HG03135 (cell line): ENCODE data around the gene HNRNPCL4.
"Not testable (repeated sequence)": the region's sequence is repeated elsewhere in the genome, so short reads cannot be mapped to it uniquely, and the experiment has no call there.

Source experiments
- ATAC-seq: cut with Tn5 transposase; IDR thresholded peaks from one replicate; pipeline ENCODE4 v1.9.1; 2021; ENCODE audit warnings: mild to moderate bottlenecking, moderate library complexity; ENCODE audit not compliant: unreplicated experiment

Gene HNRNPCL4

DNA sequence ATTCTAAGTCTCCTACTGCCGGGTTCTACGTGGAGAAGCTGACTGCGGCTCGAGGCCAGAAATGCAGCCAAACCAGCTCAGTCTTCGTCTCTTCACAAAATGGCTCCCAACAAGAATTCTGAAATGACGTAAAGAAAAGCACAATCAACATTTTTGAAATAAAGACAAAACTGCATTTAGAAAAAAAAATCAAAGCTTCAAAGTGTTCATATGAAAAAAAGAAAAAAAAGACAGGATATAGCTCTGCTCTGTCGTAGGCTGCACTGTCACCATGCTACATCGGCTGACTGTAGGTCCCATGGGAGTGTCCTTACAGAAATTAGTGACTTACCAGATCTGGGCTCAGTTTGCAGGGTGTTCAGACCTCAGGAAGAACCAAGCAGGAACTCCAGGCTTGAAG is at the start of gene HNRNPCL4:
Gene HNRNPCL4 (minus strand): TSS at position 101 of the 400 bp plus-strand sequence. CDS start 164 bp downstream, outside the sequence.
- ATAC-seq: not testable (repeated sequence)

- not testable (repeated sequence) for ATAC-seq
Measured at GRCh38 chr1:13208712-13209111, 43.3 kb upstream of the HNRNPCL4 start.

DNA sequence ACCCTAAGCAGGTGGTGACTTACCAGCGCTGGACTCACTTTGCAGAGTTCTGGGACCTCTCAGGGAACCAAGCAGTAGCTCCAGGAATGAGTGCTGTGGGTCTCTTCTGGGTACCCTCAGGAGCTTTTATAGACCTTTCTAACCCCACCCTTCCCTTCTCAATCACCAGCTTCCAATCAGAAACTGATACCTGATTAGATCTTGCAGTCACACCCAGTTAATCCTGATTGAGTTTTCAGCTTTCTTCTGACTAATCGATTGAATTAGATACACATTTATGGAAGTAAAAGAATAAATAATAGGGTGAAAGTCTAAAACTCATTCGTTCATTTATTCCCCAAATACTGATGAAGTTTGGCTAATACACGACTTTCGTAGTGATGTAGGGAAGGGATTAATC is 35.9 kb upstream of the HNRNPCL4 start, which contains the start of gene PRAMEF13:
Gene PRAMEF13 (minus strand): TSS at position 101 of the 400 bp plus-strand sequence. CDS start 1,820 bp downstream, outside the sequence.
- not testable (repeated sequence) for ATAC-seq

DNA sequence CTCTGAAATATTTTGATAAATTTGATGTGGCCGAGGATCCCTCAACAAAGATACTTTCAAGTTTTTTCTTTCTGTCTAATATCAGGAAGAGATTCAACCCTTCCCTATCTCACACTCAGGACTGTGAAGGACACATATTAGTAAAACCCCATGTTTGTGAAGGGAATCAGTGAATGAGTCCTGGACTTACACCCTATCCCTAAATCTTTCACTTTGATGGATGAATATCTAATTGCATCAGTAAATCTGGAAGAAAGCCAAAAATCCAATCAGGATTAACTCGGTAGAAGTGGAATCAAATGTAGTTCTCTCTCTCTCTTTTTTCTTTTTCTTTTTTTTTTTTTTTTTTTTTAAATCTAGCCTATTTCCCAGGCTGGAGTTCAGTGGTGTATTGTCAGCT is 6.1 kb upstream of the HNRNPCL4 start, which contains the start of gene PRAMEF9:
Gene PRAMEF9 (plus strand): TSS at position 301 of the 400 bp plus-strand sequence. CDS start 3,433 bp downstream, outside the sequence.
- not testable (repeated sequence) for ATAC-seq

DNA sequence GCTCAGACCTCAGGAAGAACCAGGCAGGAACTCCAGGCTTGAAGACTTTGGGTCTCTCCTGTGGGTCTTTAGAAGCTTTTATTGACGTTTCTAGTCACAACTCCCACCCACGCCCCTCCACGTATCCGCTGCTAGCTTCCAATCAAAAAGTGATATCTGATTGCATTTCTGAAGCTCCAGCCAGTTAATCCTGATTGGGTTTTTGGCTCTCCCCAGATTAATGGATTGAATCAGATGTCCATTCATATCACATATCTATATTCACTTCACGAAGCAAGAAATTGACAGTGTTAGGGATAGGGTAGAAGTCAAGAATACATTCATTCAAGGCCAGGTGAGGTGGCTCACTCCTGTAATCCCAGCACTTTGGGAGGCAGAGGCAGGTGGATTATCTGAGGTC is 9.5 kb downstream of the HNRNPCL4 start, which contains the start of gene PRAMEF26:
Gene PRAMEF26 (minus strand): TSS at position 101 of the 400 bp plus-strand sequence. CDS start 2,914 bp downstream, outside the sequence.
- not testable (repeated sequence) for ATAC-seq

- not testable (repeated sequence) for ATAC-seq
Measured at GRCh38 chr1:13116754-13117153, 48.7 kb downstream of the HNRNPCL4 start, which contains the start of gene HNRNPCL2. Gene HNRNPCL2, minus strand, starts transcription at chr1:13116854. Its CDS starts 454 bp downstream, at chr1:13116400.
